Type B pancreatic cell (in vitro differentiated cells): ENCODE measurements around the gene GCG. TPM values are rescaled to one million over a fixed set of nuclear protein-coding genes. Genes with fewer than 3 reads are reported as not detected.

Source experiments
- DNase-seq: peaks from one replicate; pipeline ENCODE4 v3.0.0; 2021; ENCODE audit warnings: mixed read lengths; ENCODE audit not compliant: unreplicated experiment; ENCODE audit errors: extremely low spot score
- H3K27ac Mint-ChIP-seq: 2 replicates; pipeline ENCODE4 v1.8.0; 2021; ENCODE audit warnings: mild to moderate bottlenecking, mixed read lengths
- H3K27me3 Mint-ChIP-seq: 2 replicates; pipeline ENCODE4 v1.8.0; 2021; ENCODE audit warnings: mixed read lengths
- H3K36me3 Mint-ChIP-seq: 2 replicates; pipeline ENCODE4 v1.8.0; 2021; ENCODE audit warnings: mixed read lengths
- H3K4me1 Mint-ChIP-seq: one replicate; pipeline ENCODE4 v1.8.0; 2021; ENCODE audit warnings: mixed read lengths; ENCODE audit not compliant: unreplicated experiment
- H3K4me3 Mint-ChIP-seq: 2 replicates; pipeline ENCODE4 v1.8.0; 2021; ENCODE audit warnings: mild to moderate bottlenecking, mixed read lengths
- H3K9me3 Mint-ChIP-seq: 2 replicates; pipeline ENCODE4 v1.8.0; 2021; ENCODE audit warnings: mixed read lengths
- total RNA-seq: library from RNA; stranded (reverse); gene quantifications from 2 replicates; pipeline ENCODE4 v1.2.1, GENCODE V29; 2021; ENCODE audit warnings: low replicate concordance
- TF ChIP-seq, protein P1 (sequence below): fragments of 200-600 bp; sonication (generic); conservative IDR thresholded peaks from 2 replicates; pipeline ENCODE4 v1.5.0; 2021; ENCODE audit warnings: antibody characterized with exemption, mild to moderate bottlenecking

The GCG gene
- total RNA-seq, 1 donor from 2014 or later: 4,649 TPM

DNA sequence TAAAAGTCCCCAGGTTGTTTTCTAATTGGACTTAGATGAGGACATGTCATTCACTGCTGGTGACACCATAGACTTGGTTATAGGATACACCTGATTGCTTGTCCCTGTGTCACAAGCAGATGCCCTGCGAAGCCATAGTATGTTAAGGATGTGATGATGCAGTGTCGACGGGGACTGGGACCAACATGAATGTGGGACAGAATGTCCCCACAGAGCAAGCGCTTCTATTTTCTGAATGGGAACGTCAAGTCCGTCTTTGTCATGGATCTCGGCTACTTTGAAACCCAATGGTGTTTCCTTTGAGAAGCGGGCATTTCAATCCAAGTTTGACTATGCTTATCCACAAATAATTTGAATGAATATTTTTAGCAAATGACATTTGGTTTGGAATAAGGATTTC lies 2.1 kb downstream of the GCG start:
- Mint-ChIP-seq H3K4me1 (no peaks in the 10 kb centered on the region), H3K27ac (no peak overlapping the region), H3K9me3 (no peaks in the 10 kb centered on the region), H3K27me3 (peaks cover 21% of the 10 kb centered on the region), H3K36me3 (no peaks in the 10 kb centered on the region), H3K4me3 (no peak overlapping the region)
- DNase-seq: no peak
- TF ChIP-seq, protein P1, sequence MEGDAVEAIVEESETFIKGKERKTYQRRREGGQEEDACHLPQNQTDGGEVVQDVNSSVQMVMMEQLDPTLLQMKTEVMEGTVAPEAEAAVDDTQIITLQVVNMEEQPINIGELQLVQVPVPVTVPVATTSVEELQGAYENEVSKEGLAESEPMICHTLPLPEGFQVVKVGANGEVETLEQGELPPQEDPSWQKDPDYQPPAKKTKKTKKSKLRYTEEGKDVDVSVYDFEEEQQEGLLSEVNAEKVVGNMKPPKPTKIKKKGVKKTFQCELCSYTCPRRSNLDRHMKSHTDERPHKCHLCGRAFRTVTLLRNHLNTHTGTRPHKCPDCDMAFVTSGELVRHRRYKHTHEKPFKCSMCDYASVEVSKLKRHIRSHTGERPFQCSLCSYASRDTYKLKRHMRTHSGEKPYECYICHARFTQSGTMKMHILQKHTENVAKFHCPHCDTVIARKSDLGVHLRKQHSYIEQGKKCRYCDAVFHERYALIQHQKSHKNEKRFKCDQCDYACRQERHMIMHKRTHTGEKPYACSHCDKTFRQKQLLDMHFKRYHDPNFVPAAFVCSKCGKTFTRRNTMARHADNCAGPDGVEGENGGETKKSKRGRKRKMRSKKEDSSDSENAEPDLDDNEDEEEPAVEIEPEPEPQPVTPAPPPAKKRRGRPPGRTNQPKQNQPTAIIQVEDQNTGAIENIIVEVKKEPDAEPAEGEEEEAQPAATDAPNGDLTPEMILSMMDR: no peak

DNA sequence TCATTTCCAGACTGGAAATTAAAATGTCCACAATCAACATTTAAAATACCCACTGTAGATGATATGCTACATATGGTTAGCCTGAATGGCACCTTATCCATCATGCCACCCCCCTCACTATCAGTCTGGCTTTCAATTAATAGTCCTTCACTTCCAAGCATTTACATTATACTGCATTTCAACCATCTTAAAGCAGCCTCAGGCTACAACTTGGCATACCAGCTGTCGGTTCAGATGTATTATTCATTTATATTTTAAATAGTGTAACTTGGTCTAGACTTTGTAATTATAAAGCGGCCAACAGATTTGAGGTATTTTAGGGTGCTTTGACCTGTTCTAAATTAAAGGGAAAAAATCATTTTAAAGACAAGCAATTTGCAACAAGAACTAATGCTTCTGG lies 2.6 kb downstream of the GCG start:
- H3K9me3 Mint-ChIP-seq: no peaks in the 10 kb centered on the region
- H3K4me3 Mint-ChIP-seq: no peak overlapping the region
- DNase-seq: no peak
- no peaks in the 10 kb centered on the region for H3K36me3 Mint-ChIP-seq
- peaks cover 21% of the 10 kb centered on the region for H3K27me3 Mint-ChIP-seq
- no peaks in the 10 kb centered on the region for H3K4me1 Mint-ChIP-seq
- TF ChIP-seq, protein P1: no peak
- H3K27ac Mint-ChIP-seq: no peak overlapping the region

DNA sequence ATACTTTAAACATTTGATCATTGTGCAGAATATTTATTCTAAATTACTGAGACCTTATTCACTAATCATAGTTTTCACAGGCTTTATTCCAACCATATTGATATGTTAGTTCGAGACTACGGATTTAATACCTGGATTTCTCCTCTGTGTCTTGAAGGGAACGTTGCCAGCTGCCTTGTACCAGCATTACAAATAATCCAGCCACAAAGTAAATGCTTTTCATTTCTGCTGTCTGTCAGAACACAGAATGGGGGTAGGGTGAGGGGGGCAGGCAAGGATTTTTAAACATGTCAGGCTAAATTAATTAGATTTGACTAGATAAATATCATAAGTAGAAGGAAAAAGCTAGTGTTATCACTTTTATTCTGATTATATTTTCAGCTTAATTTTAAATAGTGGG lies 3.1 kb downstream of the GCG start:
- H3K27me3 Mint-ChIP-seq: peaks cover 19% of the 10 kb centered on the region
- TF ChIP-seq, protein P1: no peak

DNA sequence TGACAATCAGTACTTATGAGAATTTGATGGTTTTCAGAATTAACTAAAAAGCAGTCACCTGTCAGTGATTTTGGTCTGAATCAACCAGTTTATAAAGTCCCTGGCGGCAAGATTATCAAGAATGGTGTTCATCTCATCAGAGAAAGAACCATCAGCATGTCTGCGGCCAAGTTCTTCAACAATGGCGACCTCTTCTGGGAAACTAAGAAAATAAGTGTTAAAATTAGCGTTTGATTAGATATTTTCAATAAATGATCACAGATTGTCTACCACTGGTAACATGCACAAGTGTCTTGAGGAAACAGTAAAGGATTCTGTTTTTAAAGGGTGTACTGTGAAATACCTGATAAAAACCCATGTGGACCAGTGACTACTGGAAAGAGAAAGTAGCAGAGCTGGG lies 8.1 kb downstream of the GCG start:
- H3K27ac Mint-ChIP-seq: no peak overlapping the region
- H3K4me3 Mint-ChIP-seq: no peak overlapping the region
- peaks cover 12% of the 10 kb centered on the region for H3K27me3 Mint-ChIP-seq
- H3K36me3 Mint-ChIP-seq: no peaks in the 10 kb centered on the region
- H3K9me3 Mint-ChIP-seq: no peaks in the 10 kb centered on the region
- TF ChIP-seq, protein P1: no peak
- no peak for DNase-seq
- no peaks in the 10 kb centered on the region for H3K4me1 Mint-ChIP-seq

More for the DNA sequence above, 3.1 kb downstream of the GCG start:
- DNase-seq: no peak
- H3K4me3 Mint-ChIP-seq: no peak overlapping the region
- no peaks in the 10 kb centered on the region for H3K9me3 Mint-ChIP-seq
- H3K36me3 Mint-ChIP-seq: no peaks in the 10 kb centered on the region
- no peak overlapping the region for H3K27ac Mint-ChIP-seq
- no peaks in the 10 kb centered on the region for H3K4me1 Mint-ChIP-seq

DNA sequence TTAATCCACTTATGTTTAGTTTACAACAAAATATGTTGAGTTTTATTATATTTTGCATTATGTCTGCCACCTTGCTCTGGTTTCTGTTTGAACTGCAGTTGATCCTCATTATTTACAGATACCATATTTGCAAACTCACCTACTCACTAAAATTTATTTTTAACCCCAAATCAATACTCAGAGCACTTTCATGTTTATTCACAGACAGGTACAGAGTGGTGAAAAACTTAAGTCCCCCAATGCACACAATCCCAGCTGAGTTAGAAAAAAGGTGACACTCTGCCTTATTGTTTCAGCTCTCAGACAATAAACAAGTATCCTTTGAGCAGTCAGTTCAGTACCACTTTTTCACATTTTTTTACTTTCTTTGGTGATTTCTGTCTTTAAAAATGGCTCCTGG lies 13.7 kb downstream of the GCG start:
- DNase-seq: no peak
- Mint-ChIP-seq H3K27ac (no peak overlapping the region), H3K27me3 (no peaks in the 10 kb centered on the region), H3K4me3 (no peak overlapping the region), H3K4me1 (no peaks in the 10 kb centered on the region), H3K36me3 (no peaks in the 10 kb centered on the region), H3K9me3 (no peaks in the 10 kb centered on the region)
- TF ChIP-seq, protein P1: no peak

DNA sequence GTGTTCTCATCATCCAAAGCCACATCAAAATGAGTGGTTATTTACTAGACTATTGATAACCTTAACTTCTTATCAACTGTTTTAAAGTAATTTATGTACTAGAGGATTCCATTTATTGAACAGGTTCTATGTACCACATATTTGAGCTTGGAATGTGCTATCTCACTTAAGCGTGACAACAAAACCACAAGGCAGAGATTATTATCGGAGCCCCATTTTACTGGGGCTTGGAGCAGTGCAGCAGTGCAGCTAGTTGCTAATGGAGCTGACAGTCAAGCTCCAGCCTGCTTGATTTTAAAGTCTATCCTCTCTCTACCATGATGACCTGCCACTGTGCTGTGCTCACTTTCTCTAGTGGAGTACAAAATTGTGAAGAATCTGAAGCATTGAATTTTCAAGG lies 24.6 kb downstream of the GCG start:
- H3K4me3 Mint-ChIP-seq: no peak overlapping the region
- TF ChIP-seq, protein P1: no peak
- H3K4me1 Mint-ChIP-seq: no peaks in the 10 kb centered on the region
- peaks cover 2% of the 10 kb centered on the region for H3K27me3 Mint-ChIP-seq
- H3K36me3 Mint-ChIP-seq: no peaks in the 10 kb centered on the region
- DNase-seq: no peak
- H3K27ac Mint-ChIP-seq: no peak overlapping the region
- no peaks in the 10 kb centered on the region for H3K9me3 Mint-ChIP-seq
